Stimulated activated CD4-positive, alpha-beta T cell treated with anti-CD3 and anti-CD28 coated beads, Interleukin-2, amount 100 ng/mL, for 48 hours (primary cell): Measurements from ENCODE around the gene TMEM63B.
A peak's percentile ranks its signal among the peaks of the same experiment; 100 is the strongest.
"Not testable (repeated sequence)": the region's sequence is repeated elsewhere in the genome, so short reads cannot be mapped to it uniquely, and the experiment has no call there.

ENCODE experiments used
- DNase-seq, 2 donors: peaks; one replicate each; pipeline ENCODE4 v3.0.0-alpha.2; 2020

TMEM63B gene

DNA sequence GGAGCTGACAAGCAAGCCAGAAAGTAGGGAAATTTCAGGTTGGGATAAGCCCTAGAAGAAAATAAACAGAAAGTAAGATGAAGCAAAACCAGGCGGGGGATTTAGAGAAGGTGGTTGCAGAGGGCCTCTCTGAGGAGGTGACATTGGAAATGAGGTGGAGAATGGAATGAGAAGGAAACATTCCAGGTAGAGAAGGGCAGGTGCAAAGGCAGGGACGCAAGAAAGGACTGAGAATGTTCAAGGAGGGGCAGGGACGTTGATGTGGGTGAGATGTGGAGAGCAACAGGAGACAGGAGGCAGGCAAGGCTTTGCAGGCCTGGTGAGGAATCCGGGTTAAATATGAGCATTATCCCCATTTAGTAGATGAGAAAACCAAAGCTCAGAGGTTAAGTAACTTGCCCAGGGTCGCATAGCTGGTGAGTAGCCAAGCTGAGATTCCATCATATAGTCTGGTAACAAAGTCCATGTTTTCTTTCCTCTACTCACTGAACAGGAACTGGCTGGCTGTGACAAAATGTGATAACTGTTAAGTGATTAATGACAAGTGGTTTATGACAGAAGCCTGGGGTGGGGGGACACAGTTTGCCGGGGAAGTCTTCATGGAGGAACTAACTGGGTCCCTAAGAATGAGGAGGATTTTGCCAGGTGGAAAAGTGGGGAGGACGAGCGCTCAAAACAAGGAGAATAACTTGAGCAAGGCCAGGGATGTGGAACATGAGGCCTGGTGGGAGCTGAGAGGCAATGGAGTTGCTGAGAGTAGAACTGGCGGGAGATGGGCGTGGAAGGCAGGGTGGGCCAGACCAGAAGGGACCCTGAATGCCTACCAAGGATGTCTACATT, 32.7 kb upstream of the TMEM63B start:
- DNase-seq: no peak

DNA sequence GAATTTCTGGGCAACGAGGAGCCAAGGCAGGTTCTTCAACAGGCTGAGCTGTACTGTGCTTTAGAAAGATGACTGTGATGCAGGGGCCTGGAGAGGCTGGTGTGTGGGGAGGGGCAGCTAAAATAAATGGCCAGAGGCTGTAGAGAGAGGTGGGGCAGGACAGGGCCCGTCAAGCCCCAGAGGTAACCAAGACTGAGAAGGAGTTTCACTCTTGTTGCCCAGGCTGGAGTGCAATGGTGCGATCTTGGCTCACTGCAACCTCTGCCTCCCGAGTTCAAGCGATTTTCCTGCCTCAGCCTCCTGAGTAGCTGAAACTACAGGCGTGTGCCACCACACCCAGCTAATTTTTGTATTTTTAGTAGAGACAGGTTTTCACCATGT, 32.1 kb upstream of the TMEM63B start:
- not testable (repeated sequence) for DNase-seq

DNA sequence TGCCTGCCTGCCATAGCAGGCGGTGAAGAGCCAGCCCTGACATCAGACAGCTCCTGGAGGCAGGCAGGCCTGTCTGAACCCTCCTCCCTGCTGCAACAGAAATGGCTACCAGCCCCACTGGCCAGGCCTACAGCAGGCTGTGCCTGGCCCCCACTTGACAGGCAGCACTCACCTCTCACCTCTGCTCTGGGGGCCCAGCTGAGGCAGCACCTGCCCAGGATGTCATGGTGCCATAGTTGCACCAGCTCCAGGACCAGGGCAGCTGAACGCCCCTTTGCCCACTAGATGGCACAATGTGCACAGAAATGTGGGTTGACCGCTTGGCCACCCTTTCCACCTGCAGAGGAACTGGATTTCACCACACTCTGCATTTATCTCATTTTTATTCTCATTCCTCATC, 30.7 kb upstream of the TMEM63B start:
- DNase-seq: peak; percentile 69 to 73

DNA sequence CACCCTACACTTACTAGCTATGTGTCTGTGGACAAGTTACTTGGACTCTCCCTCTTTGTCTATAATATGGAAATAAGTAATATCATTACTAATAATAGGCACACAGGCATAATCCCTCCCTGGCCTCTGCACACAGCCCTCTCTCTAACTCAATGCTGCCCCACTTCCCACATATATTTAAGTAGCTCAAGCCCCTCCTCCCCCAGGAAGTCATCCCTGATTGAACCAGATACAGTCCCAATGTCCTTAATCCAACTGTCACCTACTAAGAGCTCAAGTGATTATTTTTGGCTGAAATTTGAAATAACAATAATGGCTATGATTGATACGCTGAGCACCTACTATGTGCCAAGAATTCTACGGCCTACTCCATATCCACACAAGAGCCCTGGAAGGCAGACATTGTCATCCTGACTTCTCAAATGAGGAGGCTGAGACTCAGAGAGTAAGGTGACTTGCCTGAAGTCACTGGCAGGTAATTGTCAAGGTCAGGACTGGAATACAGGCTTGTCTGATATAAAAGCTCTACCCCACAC, 29.5 kb upstream of the TMEM63B start:
- no peak for DNase-seq

DNA sequence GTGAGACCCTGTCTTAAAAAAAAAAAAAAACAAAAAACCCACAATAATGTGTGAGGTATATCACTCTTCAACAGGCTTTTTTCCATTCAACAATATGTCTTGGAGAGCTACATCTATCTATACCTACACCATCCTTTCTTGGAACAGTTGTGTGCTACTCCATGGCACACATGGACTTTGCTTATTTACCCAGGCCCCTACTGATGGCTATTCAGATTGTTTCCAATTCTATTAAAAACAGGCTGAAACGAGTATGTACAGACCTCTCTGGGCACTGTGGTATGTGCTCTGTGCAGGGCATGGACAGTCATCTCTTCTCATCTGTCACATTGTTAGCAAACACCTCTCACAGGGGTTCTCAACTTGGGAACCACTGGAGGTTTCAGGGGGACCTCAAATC, 28.2 kb upstream of the TMEM63B start:
- DNase-seq: no peak

DNA sequence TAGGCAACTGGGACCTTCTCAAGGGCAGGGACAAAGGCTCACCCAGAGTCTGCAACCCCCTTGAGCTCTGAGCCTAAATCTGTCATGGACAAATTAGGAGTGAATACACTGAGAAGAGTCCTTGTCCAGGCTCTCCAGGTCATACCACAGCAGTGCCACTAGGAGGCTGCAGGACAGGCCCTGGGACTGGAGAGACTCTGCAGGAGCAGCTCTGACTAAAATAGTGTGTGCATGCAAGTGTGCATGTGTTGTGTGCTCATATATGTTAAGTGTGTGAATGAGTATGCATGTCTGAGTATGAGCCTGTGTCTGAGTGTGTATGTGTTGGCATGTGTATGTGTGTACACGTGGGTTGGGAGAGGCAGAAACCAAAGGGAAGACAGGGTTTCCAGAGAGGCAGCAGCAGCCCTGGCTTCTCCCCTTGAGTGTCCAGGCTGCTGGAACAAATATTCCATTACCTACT, 27.2 kb upstream of the TMEM63B start:
- DNase-seq: peak in 1 of 2 donors; percentile 8

DNA sequence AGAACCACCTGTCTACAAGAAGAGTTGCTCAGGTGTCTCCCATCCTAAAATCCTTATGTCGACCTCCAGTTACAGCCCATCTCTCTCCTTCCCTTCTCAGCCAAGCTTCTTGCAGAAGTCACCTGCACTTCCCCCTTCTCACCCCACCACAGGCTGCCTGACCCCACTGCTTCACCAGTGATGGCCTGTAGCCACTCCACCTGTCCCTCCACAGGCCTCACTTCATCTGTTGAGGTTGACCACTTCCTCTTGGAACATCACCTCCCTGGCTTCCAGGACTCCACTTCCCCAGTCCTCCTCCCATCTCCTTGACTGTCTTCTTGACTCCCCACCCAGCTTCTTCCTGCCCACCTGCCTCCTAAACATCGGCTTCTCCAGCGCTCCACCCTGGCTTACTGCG, 25.5 kb upstream of the TMEM63B start:
- no peak for DNase-seq

DNA sequence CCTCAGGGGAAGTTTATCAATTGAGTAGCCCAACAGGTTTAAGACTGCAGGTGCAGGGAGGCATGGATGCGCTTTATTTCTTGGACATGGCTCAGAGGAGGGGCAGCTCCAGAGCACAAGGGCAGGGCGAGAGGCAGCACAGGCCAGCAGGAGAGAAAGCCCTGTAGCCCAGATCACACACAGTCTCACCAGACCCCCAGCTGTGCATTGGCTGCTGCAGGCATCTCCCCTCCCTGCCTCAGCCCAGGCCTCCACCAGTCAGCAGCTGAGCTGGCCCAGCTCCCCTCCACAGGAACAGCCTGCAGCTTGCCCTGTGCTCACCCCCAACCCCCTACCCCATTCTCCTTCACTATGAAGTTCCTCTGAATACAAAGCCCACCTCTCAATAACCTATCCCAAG, 24.8 kb upstream of the TMEM63B start:
- DNase-seq: no peak

DNA sequence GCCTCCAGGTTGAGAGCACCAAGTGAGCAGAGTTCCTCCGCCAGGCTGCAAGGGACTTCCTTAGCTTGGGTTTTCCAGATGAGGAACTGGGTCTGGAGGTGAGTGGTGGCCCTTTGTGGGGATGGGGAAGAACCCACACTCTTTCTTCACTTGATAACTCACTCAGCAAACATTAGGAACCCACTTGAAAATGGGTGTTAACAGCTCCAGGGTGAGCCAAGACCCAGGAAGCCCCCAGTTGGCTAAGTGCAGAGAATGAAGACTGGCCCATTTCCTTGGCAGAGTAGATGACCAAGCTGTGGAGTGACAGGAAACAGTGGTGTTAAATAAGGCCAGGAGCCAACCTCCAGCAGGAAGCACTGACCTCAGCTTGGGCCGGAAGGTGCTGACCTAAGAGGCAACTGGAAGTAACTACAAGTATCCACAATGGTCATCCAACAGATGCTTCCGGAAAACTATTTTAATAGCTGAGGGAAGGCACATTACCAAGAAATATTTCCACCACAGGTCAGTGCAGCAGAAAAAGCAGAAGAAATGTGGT, 22.8 kb upstream of the TMEM63B start:
- no peak for DNase-seq

DNA sequence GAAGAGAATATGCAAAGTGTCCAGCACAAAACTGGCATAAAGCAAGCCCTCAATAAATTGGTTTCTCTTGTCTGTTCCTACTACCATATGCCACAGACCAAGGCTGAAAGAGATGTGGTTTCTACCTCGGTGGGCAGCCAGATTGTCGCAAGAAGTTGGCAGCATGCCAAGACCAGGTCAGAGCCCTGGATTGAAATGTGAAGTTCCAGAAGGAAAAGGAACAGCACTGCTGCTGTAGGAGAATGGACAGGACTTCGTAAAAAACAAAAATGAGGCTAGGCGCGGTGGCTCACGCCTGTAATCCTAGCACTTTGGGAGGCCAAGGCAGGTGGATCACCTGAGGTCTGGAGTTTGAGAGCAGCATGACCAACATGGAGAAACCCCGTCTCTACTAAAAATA, 22.2 kb upstream of the TMEM63B start:
- DNase-seq: no peak

DNA sequence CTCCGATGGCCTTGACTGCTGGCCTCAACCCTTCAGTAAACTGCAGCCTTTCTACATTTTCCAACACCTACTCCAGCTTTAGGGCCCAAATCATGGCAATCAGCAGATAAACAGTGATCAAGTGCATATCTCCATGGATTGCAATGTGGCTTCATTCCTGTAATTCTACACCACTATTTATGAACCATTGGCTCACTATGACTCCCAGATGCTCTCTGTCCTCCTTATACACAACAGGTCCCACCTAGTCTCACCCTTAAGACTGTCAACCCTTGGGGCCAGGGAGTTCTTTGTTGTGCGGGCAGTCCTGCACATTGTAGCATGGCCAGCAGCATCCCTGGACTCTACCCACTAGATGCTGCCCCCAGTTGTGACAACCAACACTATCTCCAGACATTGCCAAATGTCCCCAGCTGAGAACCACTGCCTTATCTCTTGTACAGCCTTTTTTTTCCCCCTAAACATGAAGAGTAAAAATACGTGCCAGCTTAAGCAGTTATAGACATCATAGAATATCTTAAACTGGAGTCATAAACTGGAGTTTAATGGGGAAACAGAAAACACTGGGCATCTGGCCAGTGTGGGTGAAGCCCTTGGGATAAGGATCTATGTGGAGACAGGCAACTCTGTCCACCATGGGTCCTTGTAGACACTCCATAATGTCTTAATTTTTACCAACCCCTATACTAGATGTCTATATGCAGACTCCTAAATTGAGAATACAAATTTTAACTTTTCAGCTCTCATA, 21.2 kb upstream of the TMEM63B start:
- no peak for DNase-seq

DNA sequence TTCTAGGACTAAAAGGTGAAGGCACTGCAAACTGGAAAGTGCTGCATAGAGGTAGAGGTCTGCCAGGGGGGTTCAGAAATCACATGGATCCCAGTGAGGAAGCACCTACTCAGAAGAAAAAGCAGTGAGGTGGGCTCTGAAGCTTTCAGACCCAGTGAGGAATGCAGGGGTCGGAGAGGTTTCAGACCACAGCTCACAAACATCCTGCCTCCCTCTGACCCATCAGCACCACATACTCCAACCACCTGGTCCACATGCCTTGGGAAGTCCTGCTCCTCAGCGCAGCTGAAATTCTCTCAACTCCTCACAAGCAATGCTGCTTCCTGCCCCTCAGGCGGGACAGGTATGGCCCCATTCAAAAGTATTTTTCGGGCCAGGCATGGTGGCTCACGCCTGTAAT, 20.3 kb upstream of the TMEM63B start:
- no peak for DNase-seq

DNA sequence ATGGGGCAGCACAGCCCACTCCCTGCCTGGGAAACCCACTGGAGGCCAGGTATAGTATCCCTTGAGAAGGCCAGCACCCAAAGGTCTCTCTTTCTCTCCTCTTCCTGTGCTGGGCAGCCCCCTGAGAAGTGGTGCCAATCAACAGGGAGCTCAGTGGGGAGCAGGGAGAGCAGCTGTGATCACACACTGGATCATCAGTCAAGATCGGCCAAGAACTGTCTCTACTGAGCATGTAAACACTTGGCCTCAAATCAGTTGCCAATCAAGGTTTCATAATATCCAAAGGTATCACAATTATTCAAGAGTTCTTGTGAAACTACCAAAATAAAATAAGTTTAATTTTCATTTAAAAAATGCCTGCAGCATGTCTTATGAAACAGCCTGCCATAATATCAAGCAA, 18.9 kb upstream of the TMEM63B start:
- no peak for DNase-seq

DNA sequence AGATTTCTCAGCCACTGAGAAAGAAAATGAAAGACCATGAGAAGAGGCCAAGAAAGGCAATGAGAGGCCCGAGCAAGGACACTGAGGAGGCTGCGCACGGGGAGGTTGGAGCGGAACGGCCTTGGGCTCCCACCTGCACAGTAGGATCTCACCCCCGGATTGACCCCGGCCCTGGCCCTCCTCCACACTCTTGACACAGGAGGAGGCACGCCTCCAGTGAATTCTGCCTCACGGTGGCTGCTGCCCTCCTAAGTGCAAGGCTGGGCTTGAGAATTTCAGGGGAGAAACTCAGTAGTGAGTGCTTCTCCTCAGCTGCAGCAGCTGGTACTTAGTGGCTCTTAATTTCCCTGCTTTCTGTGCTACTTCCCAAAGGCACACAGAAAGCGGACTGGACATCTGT, 18.1 kb upstream of the TMEM63B start:
- no peak for DNase-seq

DNA sequence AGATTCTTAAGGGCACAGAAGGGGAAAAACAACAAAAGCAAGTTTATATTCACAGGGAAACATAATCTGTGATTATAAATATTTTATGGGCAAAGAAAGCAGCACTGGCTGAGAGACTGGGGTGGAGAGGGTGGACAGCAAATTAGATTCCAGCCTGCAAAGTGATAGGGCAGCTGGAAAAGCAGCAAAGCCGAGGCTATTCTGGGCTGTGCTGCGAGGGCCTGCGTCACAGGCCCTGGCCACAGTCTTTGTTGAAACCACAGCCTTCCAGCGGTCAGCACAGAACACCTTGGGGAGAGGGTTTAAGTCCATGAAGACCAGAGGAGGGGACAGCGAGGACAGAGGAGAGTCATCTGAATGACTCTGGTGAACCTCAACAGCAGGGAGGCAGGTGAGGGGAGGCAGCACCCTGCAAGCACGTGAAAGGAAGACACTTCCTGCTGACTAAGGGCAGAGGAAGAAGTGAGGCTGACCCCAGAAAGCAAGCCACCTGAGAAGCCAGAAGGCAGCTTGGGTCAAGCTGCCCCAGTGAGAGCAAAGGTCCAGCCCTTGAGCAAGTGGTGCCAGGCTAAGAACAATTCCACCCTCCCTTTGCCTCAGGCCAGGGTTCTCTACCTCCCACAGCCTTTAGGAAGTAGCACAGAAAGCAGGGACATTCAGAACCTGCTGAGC, 17.2 kb upstream of the TMEM63B start:
- no peak for DNase-seq

DNA sequence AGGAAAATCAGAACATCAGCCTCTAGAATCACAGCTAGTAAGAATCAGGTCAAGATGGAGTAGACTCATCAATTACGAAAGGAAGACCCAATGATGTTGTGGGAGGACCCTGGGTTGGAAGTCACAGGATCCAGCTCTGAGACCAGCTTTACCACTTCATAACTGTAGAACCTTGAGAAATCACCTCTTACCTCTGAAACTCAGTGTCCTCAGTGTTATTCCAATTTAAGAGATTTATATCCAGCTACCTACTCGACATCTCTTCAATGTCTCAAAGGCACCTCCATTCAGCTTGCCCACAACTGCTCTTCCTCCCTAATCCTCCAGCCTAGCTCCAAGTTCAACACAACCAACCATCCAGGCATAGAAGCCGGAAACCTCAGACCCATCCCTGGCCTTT, 16.4 kb upstream of the TMEM63B start:
- no peak for DNase-seq

DNA sequence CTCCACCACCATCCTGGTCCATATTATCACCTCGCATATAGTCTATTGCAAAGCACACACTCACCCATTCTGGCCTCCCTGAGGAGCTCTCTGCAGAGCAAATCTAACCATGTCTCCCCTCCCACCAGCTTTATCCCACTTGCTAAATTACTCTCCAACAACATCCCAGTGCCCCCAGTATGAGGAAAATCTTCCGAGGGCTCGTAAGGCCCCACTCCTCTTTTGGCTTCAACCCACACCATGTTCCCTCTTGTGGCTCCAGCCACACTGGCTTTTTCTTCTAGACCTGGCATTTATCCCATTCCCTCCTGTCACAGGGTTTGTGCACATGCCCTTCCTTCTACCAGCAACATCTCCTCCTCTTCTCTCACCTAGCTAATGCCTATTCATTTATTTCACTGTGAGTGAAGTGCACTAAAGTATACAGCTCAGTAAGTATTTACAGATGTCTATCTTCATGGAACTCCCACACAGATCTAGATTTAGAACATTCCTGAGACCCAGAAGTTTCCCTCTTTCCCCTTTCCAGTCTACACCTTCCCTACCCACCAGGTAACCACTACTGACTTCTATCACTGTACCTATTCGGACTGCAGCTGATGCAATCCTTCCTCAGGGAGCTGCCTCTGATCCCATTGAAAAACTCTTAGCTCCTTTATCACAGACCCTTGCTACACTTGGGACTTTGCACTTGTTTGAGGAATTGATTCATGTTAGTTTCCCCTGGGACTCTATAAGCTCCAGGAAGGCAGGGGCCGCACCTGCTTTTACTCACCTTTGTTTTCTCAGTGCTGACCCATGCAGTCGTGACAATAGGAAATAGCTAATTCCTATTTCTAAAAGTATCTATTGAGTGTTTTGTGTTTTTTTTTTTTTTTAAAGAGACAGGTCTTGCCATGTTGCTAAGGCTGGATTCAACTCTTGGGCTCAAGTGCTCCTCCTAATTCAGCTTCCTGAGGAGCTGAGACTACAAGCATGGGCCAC, 15.6 kb upstream of the TMEM63B start:
- DNase-seq: no peak

DNA sequence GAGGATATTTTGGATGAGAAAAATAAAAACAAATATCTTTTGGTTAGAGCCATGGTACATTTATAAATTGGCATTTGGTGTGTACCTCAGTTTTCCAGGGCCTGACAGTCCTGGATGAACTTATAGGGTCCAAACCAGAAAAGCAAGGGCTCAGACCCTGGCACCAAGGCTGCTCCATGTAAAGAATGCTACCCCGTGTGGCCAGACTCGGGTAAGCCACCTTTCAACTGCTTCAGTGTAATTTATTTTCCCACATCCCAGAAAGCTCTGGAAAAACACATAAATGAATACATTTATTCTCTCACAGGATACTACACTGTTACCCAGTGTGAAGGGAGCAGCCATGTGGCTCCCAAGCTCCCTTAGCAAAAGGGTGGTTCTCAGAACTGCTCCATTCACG, 13.9 kb upstream of the TMEM63B start:
- no peak for DNase-seq

DNA sequence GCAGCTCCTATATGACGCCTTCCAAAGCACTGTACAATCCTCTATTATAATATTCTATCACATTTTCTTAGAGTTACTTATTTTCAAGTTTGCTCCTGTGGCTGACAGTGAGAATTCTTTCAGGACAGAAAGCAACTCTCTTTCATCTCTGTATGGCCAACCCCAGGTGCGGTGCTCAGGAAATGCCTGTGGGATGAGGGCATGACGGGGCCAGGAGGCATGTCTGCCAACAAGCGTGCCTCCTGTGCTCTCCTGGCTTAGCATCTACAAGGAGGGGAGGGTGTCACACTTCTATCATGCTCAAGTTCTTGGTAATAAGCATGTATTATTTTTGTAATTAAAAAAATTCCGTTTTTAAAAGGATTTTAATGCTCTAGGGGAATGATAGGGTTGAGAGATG, 11.5 kb upstream of the TMEM63B start:
- no peak for DNase-seq

DNA sequence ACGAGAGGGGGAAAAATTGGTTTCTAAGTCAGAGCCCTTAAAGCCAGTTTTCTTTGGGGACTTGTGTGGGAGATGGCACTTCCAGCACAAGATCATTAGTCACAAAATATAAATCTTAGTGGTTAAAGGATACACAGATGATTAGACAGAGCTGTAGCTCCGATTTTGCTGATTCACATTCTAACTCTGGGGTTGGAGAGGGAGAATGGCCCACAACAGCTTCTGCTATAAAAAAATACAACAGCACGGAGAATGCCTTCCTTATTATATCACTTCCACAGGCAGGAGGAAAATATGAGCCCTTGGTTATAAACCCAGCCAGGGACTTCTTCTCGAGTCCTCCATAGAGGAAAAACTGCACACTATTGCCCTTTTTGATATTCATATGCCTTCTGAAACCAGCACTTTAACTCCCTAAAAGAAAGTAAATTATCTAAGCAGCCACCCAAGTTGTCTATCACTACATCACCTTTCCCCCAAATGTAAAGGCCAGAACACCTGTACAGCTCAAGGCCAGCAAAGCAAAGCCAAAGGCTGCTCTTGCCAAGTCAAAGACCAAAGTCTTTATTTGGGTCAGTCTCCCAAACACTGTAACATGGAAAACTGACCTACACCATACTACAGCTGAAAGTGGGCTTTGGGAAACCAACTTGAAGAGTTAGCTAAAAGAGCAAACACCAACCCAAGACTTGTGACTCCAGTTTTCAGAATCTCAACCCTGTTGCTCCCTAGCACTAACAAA, 10.5 kb upstream of the TMEM63B start:
- DNase-seq: no peak
